Endodermal cell (in vitro differentiated cells): ENCODE results near the gene GRHL1. TPM values are rescaled to one million over a fixed set of nuclear protein-coding genes. Genes with fewer than 3 reads are reported as not detected.

Source experiments
- DNase-seq: peaks from one replicate; pipeline ENCODE4 v3.0.0-alpha.2; 2017
- H3K27ac ChIP-seq: 2 replicates; pipeline ENCODE4 v1.5.1; 2013; ENCODE audit warnings: mild to moderate bottlenecking, low read depth, low read length, moderate library complexity
- H3K27me3 ChIP-seq: 2 replicates; pipeline ENCODE4 v1.6.1; 2013; ENCODE audit warnings: mild to moderate bottlenecking, low read length, moderate library complexity; ENCODE audit not compliant: insufficient read depth, control insufficient read depth, poor library complexity, severe bottlenecking
- H3K36me3 ChIP-seq: 2 replicates; pipeline ENCODE4 v1.7.0; 2013; ENCODE audit warnings: mild to moderate bottlenecking, low read length, moderate library complexity; ENCODE audit not compliant: control insufficient read depth, insufficient read depth
- H3K4me1 ChIP-seq: one replicate; pipeline ENCODE4 v1.7.0; 2013; ENCODE audit warnings: low read length; ENCODE audit not compliant: control insufficient read depth, insufficient read depth
- H3K4me3 ChIP-seq: 2 replicates; pipeline ENCODE4 v1.5.1; 2013; ENCODE audit warnings: mild to moderate bottlenecking, low read length, moderate library complexity
- H3K9ac ChIP-seq: 2 replicates; pipeline ENCODE4 v1.6.1; 2013; ENCODE audit warnings: mild to moderate bottlenecking, low read length, moderate library complexity; ENCODE audit not compliant: poor library complexity, severe bottlenecking; ENCODE audit errors: extremely low read depth
- H3K9me3 ChIP-seq: 2 replicates; pipeline ENCODE4 v1.6.1; 2013; ENCODE audit warnings: mild to moderate bottlenecking, low read length, moderate library complexity; ENCODE audit not compliant: control insufficient read depth
- H3K27ac Mint-ChIP-seq: 2 replicates; pipeline ENCODE4 v1.8.0; 2020; ENCODE audit warnings: mixed read lengths
- H3K27me3 Mint-ChIP-seq: 2 replicates; pipeline ENCODE4 v1.8.0; 2021; ENCODE audit warnings: mild to moderate bottlenecking, mixed read lengths; ENCODE audit not compliant: insufficient read depth
- H3K36me3 Mint-ChIP-seq: 2 replicates; pipeline ENCODE4 v1.8.0; 2020; ENCODE audit warnings: low read depth, mixed read lengths
- H3K4me1 Mint-ChIP-seq: 2 replicates; pipeline ENCODE4 v1.8.0; 2020; ENCODE audit warnings: mixed read lengths
- H3K4me3 Mint-ChIP-seq: 2 replicates; pipeline ENCODE4 v1.8.0; 2020; ENCODE audit warnings: mild to moderate bottlenecking, moderate library complexity, mixed read lengths
- H3K9me3 Mint-ChIP-seq: 2 replicates; pipeline ENCODE4 v1.8.0; 2020; ENCODE audit warnings: mild to moderate bottlenecking, mixed read lengths
- CTCF ChIP-seq: fragments of 200-600 bp; sonication (generic); conservative IDR thresholded peaks from 2 replicates; pipeline ENCODE4 v1.5.0; 2021; ENCODE audit warnings: antibody characterized with exemption, mild to moderate bottlenecking
- WGBS, 2 experiments: methylation state at CpG; one replicate each; pipeline versions ENCODE4 v1.1.5 to v1.1.7; 2013; ENCODE audit warnings: missing lambda C conversion rate in 2 of 2, mixed read lengths in 1 of 2; ENCODE audit not compliant: insufficient coverage in 1 of 2, insufficient read length in 1 of 2; 5-methylcytosine and 5-hydroxymethylcytosine counted together
- total RNA-seq, 2 donors: library from RNA; stranded (reverse); fragmentation: NEBNext Ultra II Directional in 1 of 2; extraction: Animal tissue kit (Norgen Biotek cat#: 25700) in 1 of 2; gene quantifications; 2 replicates in 1 of 2; 3 replicates in 1 of 2; pipeline ENCODE4 v1.2.1, GENCODE V29; 2021

The GRHL1 gene
- total RNA-seq, 2 donors from 2014 or later, result 2.7 to 2.9 TPM

DNA sequence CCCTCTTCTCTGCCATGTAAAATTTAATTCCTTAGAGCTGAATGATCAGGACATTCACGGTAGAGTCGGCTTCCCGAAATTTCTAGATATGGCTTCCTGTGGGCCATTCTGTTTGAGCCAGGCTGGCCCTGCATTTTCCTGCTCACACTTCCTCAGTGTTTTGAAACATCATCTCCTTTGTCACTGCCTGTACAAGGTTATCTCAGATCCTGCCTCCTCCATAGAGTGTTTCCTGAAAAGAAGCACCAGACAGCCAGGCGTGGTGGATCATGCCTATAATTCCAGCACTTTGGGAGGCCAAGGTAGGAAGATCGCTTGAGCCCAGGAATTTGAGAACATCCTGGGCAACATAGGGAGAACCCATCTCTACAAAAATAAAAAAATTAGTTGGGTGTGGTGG is 43.6 kb downstream of the GRHL1 start:
- DNase-seq, result no peak
- Mint-ChIP-seq H3K9me3 (no peaks in the 10 kb centered on the region), H3K27me3 (no peaks in the 10 kb centered on the region), H3K4me1 (no peaks in the 10 kb centered on the region), H3K27ac (no peak overlapping the region), H3K36me3 (no peaks in the 10 kb centered on the region), H3K4me3 (no peak overlapping the region)
- Histone ChIP-seq H3K4me3 (no peak overlapping the region), H3K9ac (no peak overlapping the region), H3K27ac (no peak overlapping the region), H3K27me3 (no peaks in the 10 kb centered on the region), H3K9me3 (no peaks in the 10 kb centered on the region), H3K36me3 (no peaks in the 10 kb centered on the region), H3K4me1 (no peaks in the 10 kb centered on the region)
- 88 to 96% methylated on average over 5 of the region's 5 CpGs for WGBS, 2 experiments
- no peak for TF ChIP-seq CTCF

GRCh38 chr2:9996321-9996720 is 44.8 kb downstream of the GRHL1 start:
- Histone ChIP-seq H3K4me1 (no peaks in the 10 kb centered on the region), H3K4me3 (no peak overlapping the region), H3K9me3 (no peaks in the 10 kb centered on the region), H3K27me3 (no peaks in the 10 kb centered on the region), H3K36me3 (no peaks in the 10 kb centered on the region), H3K9ac (no peak overlapping the region), H3K27ac (no peak overlapping the region)
- H3K9me3 Mint-ChIP-seq, result no peaks in the 10 kb centered on the region
- DNase-seq, result no peak
- no peak overlapping the region for H3K4me3 Mint-ChIP-seq
- H3K27ac Mint-ChIP-seq, result no peak overlapping the region
- no peaks in the 10 kb centered on the region for H3K36me3 Mint-ChIP-seq
- no peaks in the 10 kb centered on the region for H3K27me3 Mint-ChIP-seq
- 94 to 95% methylated on average over 6 to 7 of the region's 7 CpGs for WGBS, 2 experiments
- no peak for TF ChIP-seq CTCF
- peaks cover 5% of the 10 kb centered on the region for H3K4me1 Mint-ChIP-seq

- peaks cover 5% of the 10 kb centered on the region for H3K4me1 Mint-ChIP-seq
- Histone ChIP-seq H3K27ac (no peak overlapping the region), H3K27me3 (no peaks in the 10 kb centered on the region), H3K9ac (no peak overlapping the region), H3K36me3 (no peaks in the 10 kb centered on the region), H3K4me3 (no peak overlapping the region), H3K4me1 (no peaks in the 10 kb centered on the region), H3K9me3 (no peaks in the 10 kb centered on the region)
- no peaks in the 10 kb centered on the region for H3K9me3 Mint-ChIP-seq
- DNase-seq, result no peak
- no peak overlapping the region for H3K27ac Mint-ChIP-seq
- no peak for TF ChIP-seq CTCF
- WGBS, 2 experiments, result 80 to 93% methylated on average over 5 to 7 of the region's 7 CpGs
- H3K36me3 Mint-ChIP-seq, result no peaks in the 10 kb centered on the region
- no peaks in the 10 kb centered on the region for H3K27me3 Mint-ChIP-seq
- no peak overlapping the region for H3K4me3 Mint-ChIP-seq
Measured at GRCh38 chr2:9997936-9998335, 46.4 kb downstream of the GRHL1 start.
